ACHN (cell line): Measurements from ENCODE around the gene TGIF2LX.
"Not testable (repeated sequence)": the region's sequence is repeated elsewhere in the genome, so short reads cannot be mapped to it uniquely, and the experiment has no call there.

Experiments
- DNase-seq: peaks from one replicate; pipeline ENCODE4 v3.0.0-alpha.2; 2015
- in situ Hi-C: cut with HindIII; loops from 2 replicates; pipeline ENCODE4 v1.10.0; 2017; ENCODE audit warnings: low sequenced_read_pairs, low pct_ligation_motif_present, low pct_unique_long_range_greater_than_20kb

The TGIF2LX gene

GRCh38 chrX:89921665-89922064 lies at the start of gene TGIF2LX:
TSS of gene TGIF2LX (plus strand) at chrX:89921908. CDS start at chrX:89922086, 178 bp downstream.
- DNase-seq, in situ Hi-C loops: not testable (repeated sequence)

DNA sequence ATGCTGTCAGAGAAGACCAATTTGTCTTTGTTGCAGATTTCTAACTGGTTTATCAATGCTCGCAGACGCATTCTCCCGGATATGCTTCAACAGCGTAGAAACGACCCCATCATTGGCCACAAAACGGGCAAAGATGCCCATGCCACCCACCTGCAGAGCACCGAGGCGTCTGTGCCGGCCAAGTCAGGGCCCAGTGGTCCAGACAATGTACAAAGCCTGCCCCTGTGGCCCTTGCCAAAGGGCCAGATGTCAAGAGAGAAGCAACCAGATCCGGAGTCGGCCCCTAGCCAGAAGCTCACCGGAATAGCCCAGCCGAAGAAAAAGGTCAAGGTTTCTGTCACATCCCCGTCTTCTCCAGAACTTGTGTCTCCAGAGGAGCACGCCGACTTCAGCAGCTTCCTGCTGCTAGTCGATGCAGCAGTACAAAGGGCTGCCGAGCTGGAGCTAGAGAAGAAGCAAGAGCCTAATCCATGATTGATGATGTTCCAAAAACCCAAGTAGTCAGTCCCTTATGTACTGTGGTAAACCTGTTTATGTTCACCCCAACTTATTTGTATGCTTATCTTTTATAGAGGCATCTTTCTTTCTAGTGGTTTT lies 728 bp downstream of the TGIF2LX start:
- DNase-seq, in situ Hi-C loops: not testable (repeated sequence)

DNA sequence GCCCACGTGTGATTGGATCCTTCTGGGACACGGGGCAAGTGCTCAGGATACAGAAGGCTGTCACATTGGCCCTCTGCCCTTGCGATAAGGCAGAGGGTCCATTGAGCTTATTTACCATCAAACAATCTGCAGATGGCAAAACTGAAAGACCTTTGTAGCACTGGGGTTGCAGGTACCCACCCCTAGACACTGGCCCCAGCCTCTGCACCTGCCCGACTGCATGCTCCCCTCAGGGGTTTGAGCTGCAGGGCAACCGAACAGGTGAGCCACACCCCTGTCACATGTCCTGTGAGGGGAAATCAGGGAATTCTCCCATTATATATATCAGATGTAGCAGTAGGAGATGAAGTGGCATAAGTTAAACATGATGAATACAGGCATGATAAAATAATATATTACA lies 21.4 kb downstream of the TGIF2LX start:
- DNase-seq, in situ Hi-C loops: not testable (repeated sequence)

DNA sequence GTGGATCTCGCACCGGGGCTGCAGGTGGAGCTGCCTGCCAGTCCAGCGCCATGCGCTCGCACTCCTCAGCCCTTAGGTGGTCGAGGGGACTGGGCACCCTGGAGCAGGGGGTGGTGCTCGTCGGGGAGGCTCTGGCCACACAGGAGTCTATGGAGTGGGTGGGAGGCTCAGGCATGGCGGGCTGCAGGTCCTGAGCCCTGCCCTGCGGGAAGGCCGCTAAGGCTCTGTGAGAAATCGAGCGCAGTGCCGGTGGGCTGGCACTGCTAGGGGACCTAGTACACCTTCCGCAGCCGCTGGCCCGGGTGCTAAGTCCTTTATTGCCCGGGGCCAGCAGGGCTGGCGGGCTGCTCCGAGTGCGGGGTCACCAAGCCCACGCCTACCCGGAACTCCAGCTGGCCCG lies 43.9 kb downstream of the TGIF2LX start:
- in situ Hi-C loops, DNase-seq: not testable (repeated sequence)
